ENCODE data around the gene CCDC170. TPM values are rescaled to one million over a fixed set of nuclear protein-coding genes. Genes with fewer than 3 reads are reported as not detected.
A peak's percentile ranks its signal among the peaks of the same experiment; 100 is the strongest.
"Not testable (repeated sequence)": the region's sequence is repeated elsewhere in the genome, so short reads cannot be mapped to it uniquely, and the experiment has no call there.

CCDC170 gene
- 0.38 TPM for total RNA-seq
- long read RNA-seq = 0 reads

- intact Hi-C loops (cut with DNase I) = no loop called here
- peak; percentile 78 for DNase-seq (ENCODE audit: low spot score)
Observed at GRCh38 chr6:151493804-151494234, at the start of gene CCDC170. TSS of gene CCDC170 (plus strand) at chr6:151494017. CDS start at chr6:151494129, 112 bp downstream.

GRCh38 chr6:151445482-151445881 is 48.3 kb upstream of the CCDC170 start:
- no peak for DNase-seq (ENCODE audit: low spot score)
- intact Hi-C loops (cut with DNase I) = no loop called here

- DNase-seq (ENCODE audit: low spot score) = no peak
- intact Hi-C loops (cut with DNase I) = no loop called here
Observed at GRCh38 chr6:151447237-151447636, 46.6 kb upstream of the CCDC170 start.

- intact Hi-C loops (cut with DNase I) = no loop called here
- DNase-seq (ENCODE audit: low spot score) = no peak
Observed at GRCh38 chr6:151448623-151449022, 45.2 kb upstream of the CCDC170 start.

GRCh38 chr6:151450928-151451327 is 42.9 kb upstream of the CCDC170 start:
- DNase-seq (ENCODE audit: low spot score); intact Hi-C loops (cut with DNase I): not testable (repeated sequence)

- intact Hi-C loops (cut with DNase I) = no loop called here
- no peak for DNase-seq (ENCODE audit: low spot score)
Observed at GRCh38 chr6:151451417-151451949, 42.3 kb upstream of the CCDC170 start.

- intact Hi-C loops (cut with DNase I) = loop anchor here (1.0 kb wide), 1 partner anchor 62 kb away; no protein-coding TSS in a partner anchor
- DNase-seq (ENCODE audit: low spot score) = peak; percentile 100
Observed at GRCh38 chr6:151451950-151452749, 41.7 kb upstream of the CCDC170 start, which contains the start of gene RMND1. TSS of gene RMND1 (minus strand) at chr6:151452126. CDS start at chr6:151445811, 6,315 bp downstream.

- DNase-seq (ENCODE audit: low spot score) = no peak
- intact Hi-C loops (cut with DNase I) = loop anchor here (1.0 kb wide), 1 partner anchor 63 kb away; no protein-coding TSS in a partner anchor
Observed at GRCh38 chr6:151452750-151453427, 40.9 kb upstream of the CCDC170 start.

GRCh38 chr6:151455751-151456398 is 37.9 kb upstream of the CCDC170 start:
- DNase-seq (ENCODE audit: low spot score); intact Hi-C loops (cut with DNase I): not testable (repeated sequence)

- no peak for DNase-seq (ENCODE audit: low spot score)
- intact Hi-C loops (cut with DNase I) = no loop called here
Observed at GRCh38 chr6:151461673-151462072, 32.1 kb upstream of the CCDC170 start.

- DNase-seq (ENCODE audit: low spot score) = no peak
- intact Hi-C loops (cut with DNase I) = no loop called here
Observed at GRCh38 chr6:151464702-151465101, 29.1 kb upstream of the CCDC170 start.

- DNase-seq (ENCODE audit: low spot score) = no peak
- intact Hi-C loops (cut with DNase I) = no loop called here
Observed at GRCh38 chr6:151475653-151476523, 17.9 kb upstream of the CCDC170 start.

GRCh38 chr6:151477726-151478125 is 16.1 kb upstream of the CCDC170 start:
- intact Hi-C loops (cut with DNase I) = no loop called here

GRCh38 chr6:151478670-151479069 is 15.1 kb upstream of the CCDC170 start:
- intact Hi-C loops (cut with DNase I) = no loop called here

More at GRCh38 chr6:151477726-151478125, 16.1 kb upstream of the CCDC170 start:
- DNase-seq (ENCODE audit: low spot score) = no peak

GRCh38 chr6:151481786-151482185 is 12.0 kb upstream of the CCDC170 start:
- DNase-seq (ENCODE audit: low spot score) = no peak
- intact Hi-C loops (cut with DNase I) = no loop called here

More at GRCh38 chr6:151478670-151479069, 15.1 kb upstream of the CCDC170 start:
- DNase-seq (ENCODE audit: low spot score) = no peak

GRCh38 chr6:151482290-151482689 is 11.5 kb upstream of the CCDC170 start:
- DNase-seq (ENCODE audit: low spot score) = no peak
- intact Hi-C loops (cut with DNase I) = no loop called here

GRCh38 chr6:151483994-151484393 is 9.8 kb upstream of the CCDC170 start:
- no peak for DNase-seq (ENCODE audit: low spot score)
- intact Hi-C loops (cut with DNase I) = no loop called here

- intact Hi-C loops (cut with DNase I) = no loop called here
- DNase-seq (ENCODE audit: low spot score) = no peak
Observed at GRCh38 chr6:151488226-151488625, 5.6 kb upstream of the CCDC170 start.

GRCh38 chr6:151490996-151491395 is 2.8 kb upstream of the CCDC170 start:
- intact Hi-C loops (cut with DNase I) = no loop called here
- no peak for DNase-seq (ENCODE audit: low spot score)
